Mesenchymal stem cell (in vitro differentiated cells and primary cell): ENCODE results near the gene OR13C8.

ENCODE experiments used
- DNase-seq: peaks from one replicate; pipeline ENCODE4 v3.0.0-alpha.2; 2013
- H2AFZ ChIP-seq: one replicate; pipeline ENCODE4 v1.6.1; 2013; ENCODE audit warnings: low read depth, mild to moderate bottlenecking, control low read depth, inconsistent platforms, low read length, moderate library complexity
- H2AK5ac ChIP-seq: 2 replicates; pipeline ENCODE4 v1.6.1; 2013; ENCODE audit warnings: low read length, moderate library complexity, mild to moderate bottlenecking, inconsistent platforms; ENCODE audit not compliant: severe bottlenecking
- H2BK120ac ChIP-seq: one replicate; pipeline ENCODE4 v1.6.1; 2013; ENCODE audit warnings: low read depth, mild to moderate bottlenecking, inconsistent platforms, low read length, moderate library complexity
- H2BK12ac ChIP-seq, 2 experiments: one replicate each; pipeline ENCODE4 v1.6.1; 2013; ENCODE audit warnings: inconsistent platforms in 2 of 2, low read length in 2 of 2, mild to moderate bottlenecking in 2 of 2, moderate library complexity in 2 of 2, control low read depth in 1 of 2
- H2BK15ac ChIP-seq: one replicate; pipeline ENCODE4 v1.6.1; 2013; ENCODE audit warnings: mild to moderate bottlenecking, low read depth, inconsistent platforms; ENCODE audit not compliant: poor library complexity, severe bottlenecking
- H2BK5ac ChIP-seq: 2 replicates; pipeline ENCODE4 v1.6.1; 2013; ENCODE audit warnings: low read depth, mild to moderate bottlenecking, low read length, control low read depth, inconsistent platforms; ENCODE audit not compliant: poor library complexity, severe bottlenecking
- H3K14ac ChIP-seq, 2 experiments: one replicate each; pipeline ENCODE4 v1.6.1; 2013; ENCODE audit warnings: inconsistent platforms in 2 of 2, low read length in 2 of 2, control low read depth in 1 of 2, mild to moderate bottlenecking in 1 of 2, moderate library complexity in 1 of 2
- H3K18ac ChIP-seq, 2 experiments: one replicate each; pipeline ENCODE4 v1.6.1; 2013; ENCODE audit warnings: inconsistent platforms in 2 of 2, low read length in 2 of 2, control low read depth in 1 of 2, low read depth in 1 of 2, mild to moderate bottlenecking in 1 of 2
- H3K23ac ChIP-seq, 2 experiments: one replicate each; pipeline ENCODE4 v1.6.1; 2013; ENCODE audit warnings: inconsistent platforms in 2 of 2, low read length in 2 of 2, mild to moderate bottlenecking in 2 of 2, moderate library complexity in 2 of 2, control low read depth in 1 of 2
- H3K27ac ChIP-seq: 2 replicates; pipeline ENCODE4 v1.5.1; 2013; ENCODE audit warnings: mild to moderate bottlenecking, moderate library complexity, low read length, control low read depth, inconsistent platforms; ENCODE audit not compliant: poor library complexity, severe bottlenecking
- H3K27me3 ChIP-seq, 2 experiments: 2 replicates each; pipeline versions ENCODE4 v1.6.1 to v1.7.0; 2013; ENCODE audit warnings: low read length in 2 of 2, mild to moderate bottlenecking in 2 of 2, moderate library complexity in 2 of 2, control low read depth in 1 of 2, inconsistent platforms in 1 of 2; ENCODE audit not compliant: control insufficient read depth in 1 of 2, insufficient read depth in 1 of 2
- H3K36me3 ChIP-seq, 2 experiments: 2 replicates each; pipeline versions ENCODE4 v1.6.1 to v1.7.0; 2013; ENCODE audit warnings: low read length in 2 of 2, control low read depth in 1 of 2, inconsistent platforms in 1 of 2, low read depth in 1 of 2, mild to moderate bottlenecking in 1 of 2; ENCODE audit not compliant: insufficient read depth in 2 of 2, control insufficient read depth in 1 of 2
- H3K4ac ChIP-seq, 2 experiments: one replicate each; pipeline ENCODE4 v1.6.1; 2013; ENCODE audit warnings: inconsistent platforms in 2 of 2, low read length in 2 of 2, mild to moderate bottlenecking in 2 of 2, moderate library complexity in 2 of 2, control low read depth in 1 of 2, low read depth in 1 of 2
- H3K4me1 ChIP-seq: 2 replicates; pipeline ENCODE4 v1.6.1; 2013; ENCODE audit warnings: low read depth, low read length, control low read depth; ENCODE audit not compliant: control insufficient read depth, insufficient read depth
- H3K4me2 ChIP-seq: 2 replicates; pipeline ENCODE4 v1.6.1; 2013; ENCODE audit warnings: low read length, mild to moderate bottlenecking, inconsistent platforms; ENCODE audit not compliant: poor library complexity, severe bottlenecking
- H3K4me3 ChIP-seq, 2 experiments: 2 replicates each; pipeline versions ENCODE4 v1.5.1 to v1.7.0; 2013; ENCODE audit warnings: low read length in 2 of 2, mild to moderate bottlenecking in 2 of 2, control low read depth in 1 of 2, low read depth in 1 of 2; ENCODE audit not compliant: insufficient read depth in 1 of 2
- H3K79me1 ChIP-seq: replicated peaks from 2 replicates; pipeline ENCODE4 v1.6.1; 2013; ENCODE audit warnings: mild to moderate bottlenecking, control low read depth, low read length, inconsistent platforms; ENCODE audit not compliant: poor library complexity, severe bottlenecking
- H3K9ac ChIP-seq: 2 replicates; pipeline ENCODE4 v1.7.0; 2013; ENCODE audit warnings: mild to moderate bottlenecking, low read length, moderate library complexity
- H3K9me3 ChIP-seq: 2 replicates; pipeline ENCODE4 v1.7.0; 2013; ENCODE audit warnings: mild to moderate bottlenecking, low read length; ENCODE audit not compliant: control insufficient read depth
- H4K8ac ChIP-seq: one replicate; pipeline ENCODE4 v1.6.1; 2013; ENCODE audit warnings: inconsistent platforms, mild to moderate bottlenecking, low read length, moderate library complexity
- H4K91ac ChIP-seq: one replicate; pipeline ENCODE4 v1.6.1; 2013; ENCODE audit warnings: mild to moderate bottlenecking, low read length, inconsistent platforms
- WGBS: methylation state at CpG from one replicate; pipeline ENCODE4 v1.1.7; 2013; ENCODE audit warnings: mixed read lengths; 5-methylcytosine and 5-hydroxymethylcytosine counted together

OR13C8 gene

GRCh38 chr9:104539275-104539674 is 29.7 kb upstream of the OR13C8 start:
- Histone ChIP-seq H2AFZ (no peak overlapping the region), H3K36me3 (no peaks in the 10 kb centered on the region), H3K27ac (no peak overlapping the region), H3K79me1 (no peaks in the 10 kb centered on the region), H3K18ac (no peak overlapping the region), H2BK120ac (no peak overlapping the region), H3K14ac (no peak overlapping the region), H3K9ac (no peak overlapping the region), H2AK5ac (no peak overlapping the region), H2BK5ac (no peak overlapping the region), H2BK15ac (no peak overlapping the region), H3K4me2 (no peak overlapping the region), H3K9me3 (no peaks in the 10 kb centered on the region), H3K23ac (no peak overlapping the region), H3K4me3 (no peak overlapping the region), H4K8ac (no peak overlapping the region), H3K4ac (no peak overlapping the region), H4K91ac (no peak overlapping the region), H2BK12ac (no peak overlapping the region), H3K4me1 (no peaks in the 10 kb centered on the region), H3K27me3 (no peaks in the 10 kb centered on the region)
- 24% methylated on average over 1 of the region's 1 CpG for WGBS
- DNase-seq = no peak

GRCh38 chr9:104544644-104545043 is 24.3 kb upstream of the OR13C8 start:
- WGBS = 86% methylated on average over 3 of the region's 4 CpGs
- H2BK5ac ChIP-seq = no peak overlapping the region
- H3K23ac ChIP-seq = no peak overlapping the region
- H3K18ac ChIP-seq = no peak overlapping the region
- H3K4me2 ChIP-seq = no peak overlapping the region
- no peaks in the 10 kb centered on the region for H3K79me1 ChIP-seq
- no peak overlapping the region for H3K9ac ChIP-seq
- no peak overlapping the region for H3K4me3 ChIP-seq
- no peak overlapping the region for H2AK5ac ChIP-seq
- H3K14ac ChIP-seq = no peak overlapping the region
- no peaks in the 10 kb centered on the region for H3K4me1 ChIP-seq
- no peak overlapping the region for H3K27ac ChIP-seq
- DNase-seq = no peak
- H3K36me3 ChIP-seq = no peaks in the 10 kb centered on the region
- no peak overlapping the region for H2BK15ac ChIP-seq
- no peaks in the 10 kb centered on the region for H3K9me3 ChIP-seq
- no peak overlapping the region for H2BK120ac ChIP-seq
- no peaks in the 10 kb centered on the region for H3K27me3 ChIP-seq
- no peak overlapping the region for H2AFZ ChIP-seq
- no peak overlapping the region for H4K8ac ChIP-seq
- H4K91ac ChIP-seq = no peak overlapping the region
- H2BK12ac ChIP-seq = no peak overlapping the region
- no peak overlapping the region for H3K4ac ChIP-seq

- no peak overlapping the region for H3K14ac ChIP-seq
- H2BK120ac ChIP-seq = no peak overlapping the region
- H4K8ac ChIP-seq = no peak overlapping the region
- no peak overlapping the region for H2AK5ac ChIP-seq
- no peak overlapping the region for H2BK5ac ChIP-seq
- no peak overlapping the region for H3K18ac ChIP-seq
- H3K27ac ChIP-seq = no peak overlapping the region
- H3K27me3 ChIP-seq = no peaks in the 10 kb centered on the region
- no CpG with 5 or more reads among the region's 1 CpG for WGBS
- H2BK15ac ChIP-seq = no peak overlapping the region
- DNase-seq = no peak
- no peak overlapping the region for H3K9ac ChIP-seq
- H4K91ac ChIP-seq = no peak overlapping the region
- H3K23ac ChIP-seq = no peak overlapping the region
- H3K4me2 ChIP-seq = no peak overlapping the region
- H2AFZ ChIP-seq = no peak overlapping the region
- H3K4me3 ChIP-seq = no peak overlapping the region
- no peaks in the 10 kb centered on the region for H3K36me3 ChIP-seq
- no peak overlapping the region for H2BK12ac ChIP-seq
- no peaks in the 10 kb centered on the region for H3K79me1 ChIP-seq
- H3K4ac ChIP-seq = no peak overlapping the region
- no peaks in the 10 kb centered on the region for H3K4me1 ChIP-seq
- H3K9me3 ChIP-seq = no peaks in the 10 kb centered on the region
These were observed 15.7 kb upstream of the OR13C8 start for GRCh38 chr9:104553261-104553660.

GRCh38 chr9:104555521-104555920 is 13.4 kb upstream of the OR13C8 start:
- Histone ChIP-seq H3K9ac (no peak overlapping the region), H4K91ac (no peak overlapping the region), H3K18ac (no peak overlapping the region), H3K79me1 (no peaks in the 10 kb centered on the region), H3K36me3 (no peaks in the 10 kb centered on the region), H2BK15ac (no peak overlapping the region), H3K14ac (no peak overlapping the region), H2AFZ (no peak overlapping the region), H2BK5ac (no peak overlapping the region), H3K4ac (no peak overlapping the region), H3K4me3 (no peak overlapping the region), H4K8ac (no peak overlapping the region), H3K27me3 (no peaks in the 10 kb centered on the region), H2BK12ac (no peak overlapping the region), H2AK5ac (no peak overlapping the region), H3K4me1 (no peaks in the 10 kb centered on the region), H3K23ac (no peak overlapping the region), H3K27ac (no peak overlapping the region), H2BK120ac (no peak overlapping the region), H3K9me3 (peaks cover 4% of the 10 kb centered on the region), H3K4me2 (no peak overlapping the region)
- DNase-seq = no peak
- WGBS = no CpG with 5 or more reads among the region's 1 CpG
